Measurements from ENCODE around the gene MED8. TPM values are rescaled to one million over a fixed set of nuclear protein-coding genes. Genes with fewer than 3 reads are reported as not detected.

Gene MED8
- total and polyA plus RNA-seq, 7 experiments from 2014 or later = 14.5 to 53.8 (median 30.1) TPM

DNA sequence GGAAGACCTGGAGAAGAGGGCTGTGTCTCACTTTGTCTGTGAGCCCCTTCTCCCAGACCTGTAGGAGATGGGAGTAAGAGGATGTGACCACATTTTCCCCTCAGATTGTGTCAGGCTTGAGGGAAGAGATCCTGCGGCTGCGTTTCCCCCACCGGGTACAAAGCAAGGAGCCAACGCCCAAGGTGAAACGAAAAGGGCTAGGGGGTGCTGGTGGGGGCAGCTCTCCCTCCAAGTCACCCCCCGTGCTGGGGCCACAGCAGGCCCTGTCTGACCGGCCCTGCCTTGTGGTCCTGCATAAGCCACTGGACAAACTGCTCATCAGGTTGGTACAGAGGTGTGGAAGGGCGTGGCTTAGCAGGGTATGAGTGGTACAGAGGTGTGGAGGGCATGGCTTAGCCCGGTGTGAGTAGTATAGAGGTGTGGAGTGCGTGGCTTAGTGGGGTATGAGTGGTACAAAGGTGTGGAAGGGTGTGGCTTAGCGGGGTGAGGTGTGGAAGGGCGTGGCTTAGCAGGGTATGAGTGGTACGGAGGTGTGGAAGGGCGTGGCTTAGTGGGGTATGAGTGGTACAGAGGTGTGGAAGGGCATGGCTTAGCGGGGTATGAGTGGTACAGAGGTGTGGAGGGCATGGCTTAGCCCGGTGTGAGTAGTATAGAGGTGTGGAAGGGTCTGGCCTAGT lies 33.5 kb upstream of the MED8 start:
- Mint-ChIP-seq H3K27me3 (no peaks in the 10 kb centered on the region), H3K4me1 (peaks cover 0 to 7% (median 0%) of the 10 kb centered on the region in 7 donors), H3K4me3 (no peak overlapping the region), H3K27ac (peak overlapping the region in 5 of 9 donors; percentile 6 to 59 (median 40)), H3K9me3 (no peaks in the 10 kb centered on the region), H3K36me3 (peaks cover 11 to 34% (median 18%) of the 10 kb centered on the region in 5 donors)
- Histone ChIP-seq H3K4me1 (ENCODE audit: control insufficient read depth in 2 of 2, insufficient read depth in 2 of 2, low read length in 2 of 2) (no peaks in the 10 kb centered on the region), H3K27ac (ENCODE audit: low read depth, low read length) (no peak overlapping the region), H3K9me3 (ENCODE audit: control insufficient read depth in 2 of 3, low read length in 3 of 3) (no peaks in the 10 kb centered on the region), H3K36me3 (ENCODE audit: control insufficient read depth in 2 of 3, insufficient read depth in 3 of 3, low read length in 3 of 3) (peaks cover 8 to 98% (median 32%) of the 10 kb centered on the region in 3 experiments), H3K27me3 (ENCODE audit: control insufficient read depth in 2 of 2, insufficient read depth in 2 of 2, low read length in 2 of 2) (no peaks in the 10 kb centered on the region), H3K4me3 (ENCODE audit: low read length) (no peak overlapping the region)
- intact Hi-C loops (cut with micrococcal nuclease) = no loop called here
- DNase-seq = no peak
- peak; percentile 27 for ATAC-seq
- ChIA-PET POLR2A (no interaction called here), CTCF (no interaction called here)

DNA sequence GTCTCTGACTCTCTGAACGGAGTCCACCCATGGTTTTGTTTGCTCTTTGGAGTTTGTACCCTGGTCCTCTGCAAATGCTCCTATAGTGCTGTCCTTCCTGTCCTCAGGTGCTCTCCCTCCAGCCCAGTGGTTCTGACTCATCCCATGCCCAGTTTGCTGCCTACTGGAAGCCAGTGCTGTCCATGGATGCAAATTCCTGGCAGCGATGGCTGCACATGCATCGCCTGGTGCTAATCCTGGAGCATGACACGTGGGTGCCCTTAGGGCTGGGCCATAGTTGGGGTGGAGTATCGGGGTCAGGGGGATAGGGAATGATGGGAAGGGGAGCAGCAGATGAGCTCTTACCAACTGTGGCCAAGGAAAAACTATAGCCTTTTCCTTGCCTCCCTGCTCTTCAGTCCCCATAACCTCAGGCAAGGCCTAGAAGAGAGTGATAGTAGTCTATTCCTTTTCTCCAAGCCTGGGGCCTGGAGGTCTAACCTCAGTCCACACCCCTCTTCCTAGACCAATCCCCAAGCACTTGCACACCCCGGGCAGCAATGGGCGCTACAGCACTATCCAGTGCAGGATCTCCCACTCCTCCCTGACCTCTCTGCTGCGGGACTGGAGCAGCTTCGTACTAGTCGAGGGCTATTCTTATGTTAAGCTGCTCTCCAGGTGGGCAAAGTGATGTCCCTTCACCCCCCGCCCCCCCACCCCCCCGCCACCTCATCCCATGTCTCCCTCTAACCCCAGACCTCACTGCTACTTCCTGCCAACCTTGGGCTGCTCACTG lies 32.6 kb upstream of the MED8 start:
- Histone ChIP-seq H3K9me3 (ENCODE audit: control insufficient read depth in 2 of 3, low read length in 3 of 3) (no peaks in the 10 kb centered on the region), H3K27me3 (ENCODE audit: control insufficient read depth in 2 of 2, insufficient read depth in 2 of 2, low read length in 2 of 2) (no peaks in the 10 kb centered on the region), H3K36me3 (ENCODE audit: control insufficient read depth in 2 of 3, insufficient read depth in 3 of 3, low read length in 3 of 3) (peaks cover 8 to 98% (median 31%) of the 10 kb centered on the region in 3 experiments), H3K4me3 (ENCODE audit: low read length) (no peak overlapping the region), H3K4me1 (ENCODE audit: control insufficient read depth in 2 of 2, insufficient read depth in 2 of 2, low read length in 2 of 2) (no peaks in the 10 kb centered on the region), H3K27ac (ENCODE audit: low read depth, low read length) (no peak overlapping the region)
- DNase-seq = no peak
- no peak overlapping the region for H3K4me3 Mint-ChIP-seq
- peaks cover 11 to 27% (median 17%) of the 10 kb centered on the region in 5 donors for H3K36me3 Mint-ChIP-seq
- peak overlapping the region in 1 of 9 donors; percentile 70 for H3K27ac Mint-ChIP-seq
- ATAC-seq = no peak
- peaks cover 0 to 7% (median 0%) of the 10 kb centered on the region in 7 donors for H3K4me1 Mint-ChIP-seq
- H3K27me3 Mint-ChIP-seq = no peaks in the 10 kb centered on the region
- ChIA-PET CTCF (no interaction called here), POLR2A (interaction anchor here (0.7 kb wide), 1 partner anchor 68 kb away, joined by 3 read pairs; no protein-coding TSS in a partner anchor)
- H3K9me3 Mint-ChIP-seq = no peaks in the 10 kb centered on the region
- intact Hi-C loops (cut with micrococcal nuclease) = no loop called here

- Mint-ChIP-seq H3K27ac (no peak overlapping the region), H3K36me3 (peaks cover 4 to 22% (median 12%) of the 10 kb centered on the region in 5 donors), H3K27me3 (no peaks in the 10 kb centered on the region), H3K9me3 (no peaks in the 10 kb centered on the region), H3K4me1 (peaks cover 0 to 7% (median 0%) of the 10 kb centered on the region in 7 donors), H3K4me3 (no peak overlapping the region)
- Histone ChIP-seq H3K9me3 (ENCODE audit: control insufficient read depth in 2 of 3, low read length in 3 of 3) (no peaks in the 10 kb centered on the region), H3K27me3 (ENCODE audit: control insufficient read depth in 2 of 2, insufficient read depth in 2 of 2, low read length in 2 of 2) (no peaks in the 10 kb centered on the region), H3K4me3 (ENCODE audit: low read length) (no peak overlapping the region), H3K36me3 (ENCODE audit: control insufficient read depth in 2 of 3, insufficient read depth in 3 of 3, low read length in 3 of 3) (peaks cover 8 to 98% (median 35%) of the 10 kb centered on the region in 3 experiments), H3K4me1 (ENCODE audit: control insufficient read depth in 2 of 2, insufficient read depth in 2 of 2, low read length in 2 of 2) (no peaks in the 10 kb centered on the region), H3K27ac (ENCODE audit: low read depth, low read length) (no peak overlapping the region)
- DNase-seq (no peak), ATAC-seq (no peak)
- ChIA-PET POLR2A (no interaction called here), CTCF (no interaction called here)
- intact Hi-C loops (cut with micrococcal nuclease) = no loop called here
Measured at GRCh38 chr1:43421396-43421795, 31.8 kb upstream of the MED8 start.

GRCh38 chr1:43420874-43421273 lies 31.3 kb upstream of the MED8 start:
- H3K27me3 ChIP-seq (ENCODE audit: control insufficient read depth in 2 of 2, insufficient read depth in 2 of 2, low read length in 2 of 2) = no peaks in the 10 kb centered on the region
- no peak overlapping the region for H3K4me3 Mint-ChIP-seq
- peaks cover 0 to 7% (median 0%) of the 10 kb centered on the region in 7 donors for H3K4me1 Mint-ChIP-seq
- no peaks in the 10 kb centered on the region for H3K9me3 ChIP-seq (ENCODE audit: control insufficient read depth in 2 of 3, low read length in 3 of 3)
- no peaks in the 10 kb centered on the region for H3K27me3 Mint-ChIP-seq
- no peak overlapping the region for H3K4me3 ChIP-seq (ENCODE audit: low read length)
- no peak for ATAC-seq
- H3K9me3 Mint-ChIP-seq = no peaks in the 10 kb centered on the region
- intact Hi-C loops (cut with micrococcal nuclease) = no loop called here
- no peaks in the 10 kb centered on the region for H3K4me1 ChIP-seq (ENCODE audit: control insufficient read depth in 2 of 2, insufficient read depth in 2 of 2, low read length in 2 of 2)
- POLR2A ChIA-PET = no interaction called here
- H3K27ac Mint-ChIP-seq = no peak overlapping the region
- peaks cover 4 to 22% (median 12%) of the 10 kb centered on the region in 5 donors for H3K36me3 Mint-ChIP-seq
- CTCF ChIA-PET = no interaction called here
- no peak for DNase-seq
- H3K36me3 ChIP-seq (ENCODE audit: control insufficient read depth in 2 of 3, insufficient read depth in 3 of 3, low read length in 3 of 3) = peaks cover 8 to 98% (median 34%) of the 10 kb centered on the region in 3 experiments
- H3K27ac ChIP-seq (ENCODE audit: low read depth, low read length) = no peak overlapping the region

DNA sequence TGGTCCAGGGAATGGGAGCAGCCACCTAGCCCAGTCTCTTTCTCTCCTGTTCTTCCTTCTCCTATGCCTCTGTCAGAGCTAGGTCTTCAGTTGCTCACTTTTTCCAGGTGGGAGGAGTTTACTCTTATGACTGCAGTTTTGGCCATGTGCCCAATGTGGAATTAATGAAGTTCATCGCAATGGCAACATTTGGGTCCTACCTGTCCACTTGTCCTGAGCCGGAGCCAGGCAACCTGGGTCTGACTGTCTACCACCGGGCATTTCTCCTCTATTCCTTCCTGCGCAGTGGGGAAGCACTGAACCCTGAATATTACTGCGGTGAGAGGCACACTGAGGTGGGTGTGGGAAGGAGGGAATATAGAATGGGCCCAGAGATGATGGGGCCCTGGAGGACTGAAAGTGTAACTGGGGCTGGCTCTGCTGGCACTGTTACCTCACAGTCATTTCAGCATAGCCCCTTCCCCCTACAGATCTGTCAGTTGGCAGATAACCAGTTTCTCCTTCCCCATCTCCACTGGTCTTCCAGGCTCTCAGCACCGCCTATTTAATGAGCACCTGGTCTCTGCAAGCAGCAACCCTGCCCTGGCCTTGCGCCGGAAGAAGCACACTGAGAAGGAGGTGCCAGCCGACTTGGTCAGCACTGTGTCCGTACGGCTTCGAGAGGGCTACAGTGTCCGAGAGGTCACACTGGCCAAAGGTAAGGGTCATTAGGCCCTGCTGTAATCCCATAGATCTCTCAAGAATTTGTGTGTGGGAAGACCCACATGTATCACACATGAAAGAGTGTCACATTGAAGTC lies 30.2 kb upstream of the MED8 start:
- Histone ChIP-seq H3K36me3 (ENCODE audit: control insufficient read depth in 2 of 3, insufficient read depth in 3 of 3, low read length in 3 of 3) (peaks cover 8 to 98% (median 32%) of the 10 kb centered on the region in 3 experiments), H3K9me3 (ENCODE audit: control insufficient read depth in 2 of 3, low read length in 3 of 3) (no peaks in the 10 kb centered on the region), H3K27ac (ENCODE audit: low read depth, low read length) (no peak overlapping the region), H3K27me3 (ENCODE audit: control insufficient read depth in 2 of 2, insufficient read depth in 2 of 2, low read length in 2 of 2) (no peaks in the 10 kb centered on the region), H3K4me1 (ENCODE audit: control insufficient read depth in 2 of 2, insufficient read depth in 2 of 2, low read length in 2 of 2) (no peaks in the 10 kb centered on the region), H3K4me3 (ENCODE audit: low read length) (no peak overlapping the region)
- H3K4me1 Mint-ChIP-seq = peaks cover 0 to 8% (median 2%) of the 10 kb centered on the region in 7 donors
- no peak overlapping the region for H3K4me3 Mint-ChIP-seq
- intact Hi-C loops (cut with micrococcal nuclease) = no loop called here
- peaks cover 4 to 23% (median 12%) of the 10 kb centered on the region in 5 donors for H3K36me3 Mint-ChIP-seq
- ATAC-seq = no peak
- POLR2A ChIA-PET = no interaction called here
- no peaks in the 10 kb centered on the region for H3K9me3 Mint-ChIP-seq
- no peak for DNase-seq
- CTCF ChIA-PET = interaction anchor here (2.3 kb wide), 1 partner anchor 193 kb away, joined by 9 read pairs; no protein-coding TSS in a partner anchor
- H3K27me3 Mint-ChIP-seq = no peaks in the 10 kb centered on the region
- H3K27ac Mint-ChIP-seq = no peak overlapping the region

DNA sequence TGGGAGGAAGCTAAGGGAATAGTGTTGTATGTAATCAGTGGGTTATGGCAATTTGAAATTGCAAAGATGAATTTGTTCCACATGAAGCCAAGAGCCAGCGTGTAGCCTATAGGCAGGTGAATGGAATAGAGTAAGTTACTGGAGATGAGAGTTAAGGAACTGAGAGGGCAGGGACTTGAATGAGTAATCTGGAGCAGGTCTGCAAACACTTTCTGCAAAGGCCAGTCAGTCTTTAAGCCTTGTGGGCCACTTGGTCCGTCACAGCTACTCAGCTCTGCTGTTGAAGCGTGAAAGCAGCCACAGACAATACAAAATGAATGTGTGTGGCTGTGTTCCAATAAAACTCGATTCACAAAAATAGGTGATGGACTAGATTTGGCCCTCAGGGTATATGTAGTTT lies 29.3 kb upstream of the MED8 start:
- Histone ChIP-seq H3K9me3 (ENCODE audit: control insufficient read depth in 2 of 3, low read length in 3 of 3) (no peaks in the 10 kb centered on the region), H3K27me3 (ENCODE audit: control insufficient read depth in 2 of 2, insufficient read depth in 2 of 2, low read length in 2 of 2) (no peaks in the 10 kb centered on the region), H3K36me3 (ENCODE audit: control insufficient read depth in 2 of 3, insufficient read depth in 3 of 3, low read length in 3 of 3) (peaks cover 8 to 88% (median 32%) of the 10 kb centered on the region in 3 experiments), H3K4me1 (ENCODE audit: control insufficient read depth in 2 of 2, insufficient read depth in 2 of 2, low read length in 2 of 2) (no peaks in the 10 kb centered on the region), H3K4me3 (ENCODE audit: low read length) (no peak overlapping the region), H3K27ac (ENCODE audit: low read depth, low read length) (no peak overlapping the region)
- H3K27ac Mint-ChIP-seq = no peak overlapping the region
- intact Hi-C loops (cut with micrococcal nuclease) = no loop called here
- ChIA-PET POLR2A (no interaction called here), CTCF (interaction anchor here (0.5 to 2.3 kb wide), 3 partner anchors 181 to 665 kb away, joined by 3 to 9 read pairs (median 4); no protein-coding TSS in a partner anchor)
- peaks cover 0 to 12% (median 6%) of the 10 kb centered on the region in 7 donors for H3K4me1 Mint-ChIP-seq
- ATAC-seq (no peak), DNase-seq (no peak)
- peaks cover 4 to 27% (median 16%) of the 10 kb centered on the region in 5 donors for H3K36me3 Mint-ChIP-seq
- no peaks in the 10 kb centered on the region for H3K9me3 Mint-ChIP-seq
- no peaks in the 10 kb centered on the region for H3K27me3 Mint-ChIP-seq
- H3K4me3 Mint-ChIP-seq = no peak overlapping the region

Data from naive thymus-derived CD4-positive, alpha-beta T cell (primary cell).